CD4-positive, alpha-beta T cell treated with Interleukin-15 for 1 hour (primary cell): Measurements from ENCODE around the gene MGAT5B.
"Not testable (repeated sequence)": the region's sequence is repeated elsewhere in the genome, so short reads cannot be mapped to it uniquely, and the experiment has no call there.

Source experiments
- DNase-seq: peaks from one replicate; pipeline ENCODE4 v3.0.0-alpha.2; 2020

MGAT5B gene, protein sequence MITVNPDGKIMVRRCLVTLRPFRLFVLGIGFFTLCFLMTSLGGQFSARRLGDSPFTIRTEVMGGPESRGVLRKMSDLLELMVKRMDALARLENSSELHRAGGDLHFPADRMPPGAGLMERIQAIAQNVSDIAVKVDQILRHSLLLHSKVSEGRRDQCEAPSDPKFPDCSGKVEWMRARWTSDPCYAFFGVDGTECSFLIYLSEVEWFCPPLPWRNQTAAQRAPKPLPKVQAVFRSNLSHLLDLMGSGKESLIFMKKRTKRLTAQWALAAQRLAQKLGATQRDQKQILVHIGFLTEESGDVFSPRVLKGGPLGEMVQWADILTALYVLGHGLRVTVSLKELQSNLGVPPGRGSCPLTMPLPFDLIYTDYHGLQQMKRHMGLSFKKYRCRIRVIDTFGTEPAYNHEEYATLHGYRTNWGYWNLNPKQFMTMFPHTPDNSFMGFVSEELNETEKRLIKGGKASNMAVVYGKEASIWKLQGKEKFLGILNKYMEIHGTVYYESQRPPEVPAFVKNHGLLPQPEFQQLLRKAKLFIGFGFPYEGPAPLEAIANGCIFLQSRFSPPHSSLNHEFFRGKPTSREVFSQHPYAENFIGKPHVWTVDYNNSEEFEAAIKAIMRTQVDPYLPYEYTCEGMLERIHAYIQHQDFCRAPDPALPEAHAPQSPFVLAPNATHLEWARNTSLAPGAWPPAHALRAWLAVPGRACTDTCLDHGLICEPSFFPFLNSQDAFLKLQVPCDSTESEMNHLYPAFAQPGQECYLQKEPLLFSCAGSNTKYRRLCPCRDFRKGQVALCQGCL

DNA sequence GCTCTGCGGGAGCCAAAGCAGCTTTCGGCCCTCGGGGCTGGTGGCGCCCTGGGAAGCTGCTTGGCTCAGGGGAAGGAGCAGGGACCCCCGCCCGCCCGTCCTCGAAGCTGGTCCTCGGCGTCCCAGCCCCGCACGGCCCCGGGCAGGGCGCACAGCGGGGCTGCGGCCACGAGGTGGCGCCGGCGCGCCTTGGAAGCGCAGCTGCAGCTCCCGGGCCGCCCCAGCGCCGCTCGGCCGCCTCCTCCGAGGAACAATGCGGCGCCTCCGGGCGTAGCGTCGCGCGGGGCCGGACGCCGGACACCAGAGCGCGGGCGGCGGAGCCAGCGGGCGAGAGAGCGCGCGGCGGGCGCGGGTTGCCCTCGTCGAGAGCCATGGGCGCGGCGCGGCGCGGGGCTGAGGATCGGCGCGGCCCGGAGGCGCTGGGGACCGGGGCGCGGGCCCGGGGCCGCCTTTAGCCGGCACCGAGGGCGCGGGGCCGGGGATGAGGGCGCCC, at the start of gene MGAT5B:
MGAT5B (plus strand) TSS at position 229 of the 493 bp plus-strand sequence. CDS start 626 bp downstream, outside the sequence.
- DNase-seq, result peak; percentile 69

DNA sequence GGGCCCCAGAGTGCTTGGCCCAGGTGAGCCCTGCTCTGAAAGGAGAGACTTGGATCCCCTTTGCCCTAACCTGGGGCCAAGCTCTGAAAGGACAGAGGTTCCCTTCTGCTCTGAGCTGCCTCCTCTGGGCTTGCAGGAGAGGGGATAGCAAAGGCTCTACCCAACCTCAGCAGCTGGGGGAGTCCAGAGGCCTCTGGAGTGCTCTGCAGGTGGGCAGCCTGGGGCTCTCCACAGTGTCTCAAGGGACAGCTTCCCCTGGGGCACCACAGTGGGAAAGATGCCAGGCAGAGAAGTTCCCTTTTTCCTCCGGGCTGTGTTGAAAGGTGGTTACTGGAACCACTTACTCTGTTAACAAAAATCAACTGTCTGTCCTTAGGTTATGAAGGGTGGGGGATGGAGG, 48.2 kb upstream of the MGAT5B start:
- DNase-seq, result no peak

DNA sequence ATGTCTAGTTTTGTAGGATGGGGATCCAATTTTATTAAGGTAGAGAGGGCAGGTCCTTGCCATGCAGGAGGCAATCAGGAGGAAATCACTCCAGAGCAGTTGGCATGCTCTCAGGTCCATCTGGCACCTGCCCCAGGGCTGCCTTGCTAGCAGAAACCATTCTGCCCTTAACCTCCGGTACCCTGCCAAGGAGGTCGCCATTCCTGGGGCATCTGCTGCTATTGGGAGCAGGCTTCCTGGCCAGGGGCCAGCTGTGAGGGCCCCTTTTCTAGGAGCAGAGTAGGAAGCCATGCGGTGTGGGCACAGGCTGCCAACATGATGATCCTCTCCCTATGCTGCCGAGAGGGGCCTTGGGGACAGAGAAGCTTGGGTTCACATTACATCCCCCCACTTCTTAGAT, 47.6 kb upstream of the MGAT5B start:
- no peak for DNase-seq

DNA sequence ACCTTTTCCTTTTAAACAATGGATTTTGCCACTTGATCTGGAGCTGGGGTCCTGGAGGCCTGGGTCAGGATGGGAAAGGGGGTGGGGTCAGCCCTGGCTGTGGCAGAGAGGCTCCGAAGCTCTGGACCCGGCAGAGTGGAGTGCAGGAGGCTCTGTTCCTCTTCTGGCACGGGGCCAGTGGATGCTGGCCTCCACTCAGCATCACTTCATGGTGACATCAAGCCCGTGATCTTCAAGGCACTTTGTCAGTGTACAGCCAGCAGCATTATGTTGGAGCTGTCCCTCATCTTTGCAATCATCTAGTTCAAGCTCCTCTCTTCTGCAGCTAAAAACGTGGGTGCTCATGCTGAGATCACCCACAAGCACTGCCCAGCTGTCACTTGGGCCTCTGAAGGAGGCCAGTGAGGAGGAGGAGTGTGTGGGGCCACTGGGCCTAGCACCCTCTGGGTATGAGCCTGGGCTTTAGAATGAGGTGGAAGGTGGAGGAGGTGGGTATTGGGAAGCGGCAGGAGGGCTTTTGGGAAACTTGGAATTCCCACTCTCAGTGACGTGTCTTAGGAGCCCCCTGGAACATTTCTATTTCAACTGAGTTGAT, 45.9 kb upstream of the MGAT5B start:
- no peak for DNase-seq

DNA sequence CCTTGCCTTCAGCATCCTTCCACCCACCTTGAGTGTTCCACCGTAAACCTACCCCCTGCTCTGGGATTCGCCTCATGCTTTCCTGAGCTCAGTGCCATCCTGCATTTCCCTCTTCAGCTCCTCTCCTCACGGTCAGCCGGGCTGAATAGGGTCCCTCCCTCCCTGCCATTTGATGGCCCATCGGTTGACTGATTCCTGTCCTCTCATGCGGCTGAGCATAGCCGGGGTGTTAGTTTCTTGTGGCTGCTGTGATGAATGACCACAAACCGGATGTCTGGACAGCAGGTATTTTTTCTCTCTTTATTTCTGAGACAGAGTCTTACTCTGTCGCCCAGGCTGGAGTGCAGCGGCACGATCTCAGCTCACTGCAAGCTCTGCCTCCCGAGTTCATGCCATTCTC, 44.1 kb upstream of the MGAT5B start:
- no peak for DNase-seq

DNA sequence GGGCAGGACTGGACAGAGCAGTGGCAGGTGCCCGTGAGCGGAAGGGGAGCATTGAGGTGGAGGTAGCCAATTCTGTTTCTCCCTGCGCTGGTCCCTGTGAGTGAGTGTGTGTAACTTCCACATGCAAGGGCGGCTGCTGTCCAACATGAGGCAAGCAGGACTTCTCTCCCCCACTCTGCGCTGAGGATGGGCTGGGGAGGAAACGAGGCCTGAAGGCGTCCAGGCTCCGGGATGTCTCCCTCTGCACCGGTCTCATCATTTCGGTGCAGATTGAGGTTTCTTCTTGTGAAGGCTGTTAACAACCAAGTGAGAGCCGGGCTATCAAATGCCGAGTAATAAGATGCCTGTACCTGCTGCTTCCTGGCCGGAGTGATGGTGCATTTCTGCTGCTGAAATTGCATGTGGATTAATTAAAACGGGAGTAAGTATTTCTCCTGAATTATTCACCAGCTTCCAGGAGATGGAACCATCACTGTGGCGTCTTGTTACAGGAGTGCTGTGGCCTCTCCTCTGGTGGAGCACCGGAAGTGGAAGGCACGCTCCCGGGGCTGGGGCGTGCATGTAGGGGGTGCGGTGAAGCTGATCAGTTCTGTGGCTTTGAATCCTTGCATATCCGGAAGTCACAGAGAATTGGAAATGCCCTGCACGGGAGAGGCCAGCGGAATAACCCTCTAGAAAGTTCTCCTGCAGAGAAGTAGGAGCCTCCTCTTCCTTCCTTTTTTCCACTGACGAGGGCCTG, 41.7 kb upstream of the MGAT5B start:
- no peak for DNase-seq

DNA sequence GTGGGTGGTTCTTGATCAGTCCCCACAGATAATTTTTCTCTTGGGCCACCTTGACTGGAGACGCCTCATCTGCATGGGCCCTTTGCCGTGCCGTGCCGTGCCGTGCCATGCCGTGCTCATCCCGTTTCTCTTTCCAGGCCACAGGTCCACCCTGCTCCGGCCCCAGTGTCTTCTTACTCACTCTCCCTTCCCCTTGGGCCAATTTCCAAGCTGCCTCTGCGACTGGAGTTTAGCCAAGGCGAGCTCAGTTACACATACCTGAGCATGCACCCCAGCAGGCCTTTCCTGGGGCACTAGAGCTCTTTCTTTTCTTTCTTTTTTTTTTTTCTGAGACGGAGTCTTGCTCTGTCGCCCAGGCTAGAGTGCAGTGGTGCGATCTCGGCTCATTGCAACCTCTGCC, 40.5 kb upstream of the MGAT5B start:
- no peak for DNase-seq

DNA sequence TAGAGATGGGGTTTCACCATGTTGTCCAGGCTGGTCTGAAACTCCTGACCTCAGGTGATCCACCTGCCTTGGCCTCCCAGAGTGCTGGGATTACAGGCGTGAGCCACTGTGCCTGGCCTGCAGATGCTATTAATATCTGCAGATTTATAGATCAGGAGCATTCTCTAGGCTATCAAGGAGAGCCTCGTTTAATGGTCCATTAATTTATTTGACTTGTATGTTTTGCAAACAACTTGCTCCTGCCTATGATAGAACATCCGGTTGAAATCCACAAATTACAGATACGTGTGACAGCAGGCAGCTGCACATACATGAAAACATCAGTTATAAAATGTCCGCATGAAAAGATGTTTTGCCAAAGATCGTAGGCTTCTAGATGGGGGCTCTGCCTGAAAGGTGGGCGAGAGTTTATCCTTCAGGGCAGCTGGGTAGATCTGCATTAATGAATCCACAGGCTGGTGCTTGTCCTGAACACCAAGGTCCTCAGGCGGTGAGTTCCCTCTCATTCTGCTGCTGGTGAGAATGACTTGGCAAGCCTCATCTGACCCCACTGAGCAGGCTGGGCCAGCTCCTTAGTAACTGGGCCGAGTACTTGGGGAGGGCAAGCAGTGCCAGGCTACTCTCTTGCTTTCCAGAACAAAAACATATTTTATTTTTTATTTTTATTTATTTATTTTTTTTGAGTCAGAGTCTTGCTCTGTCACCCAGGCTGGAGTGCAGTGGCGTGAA, 37.1 kb upstream of the MGAT5B start:
- no peak for DNase-seq

DNA sequence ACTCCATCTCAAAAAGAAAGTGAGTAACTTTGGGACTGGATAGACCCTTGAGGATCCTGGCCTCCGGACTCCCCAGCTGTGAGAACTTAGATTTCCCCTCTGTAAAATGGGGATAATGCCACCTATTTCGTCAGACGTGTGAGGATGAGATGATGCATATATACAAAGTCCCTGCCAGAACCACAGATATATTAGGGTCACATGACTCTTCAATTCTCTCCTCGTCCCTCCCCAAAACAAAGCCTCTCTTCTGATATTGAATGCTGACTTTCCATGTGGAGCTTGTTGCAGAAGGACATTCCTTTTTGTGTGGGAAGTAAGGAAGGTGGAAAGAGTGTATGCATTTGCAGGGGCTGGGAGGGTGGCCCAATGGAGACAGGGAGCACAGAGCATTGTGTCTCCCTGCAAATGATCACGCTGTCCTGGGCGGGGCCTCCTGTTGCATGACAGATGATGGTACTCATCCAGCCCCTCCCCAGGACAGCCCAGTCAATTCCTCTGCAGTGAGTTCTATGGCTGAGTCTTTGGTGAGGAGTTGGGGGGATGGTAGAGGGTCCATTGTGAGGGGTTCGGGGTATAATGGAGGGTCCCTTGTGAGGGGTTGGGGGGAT, 35.1 kb upstream of the MGAT5B start:
- no peak for DNase-seq

DNA sequence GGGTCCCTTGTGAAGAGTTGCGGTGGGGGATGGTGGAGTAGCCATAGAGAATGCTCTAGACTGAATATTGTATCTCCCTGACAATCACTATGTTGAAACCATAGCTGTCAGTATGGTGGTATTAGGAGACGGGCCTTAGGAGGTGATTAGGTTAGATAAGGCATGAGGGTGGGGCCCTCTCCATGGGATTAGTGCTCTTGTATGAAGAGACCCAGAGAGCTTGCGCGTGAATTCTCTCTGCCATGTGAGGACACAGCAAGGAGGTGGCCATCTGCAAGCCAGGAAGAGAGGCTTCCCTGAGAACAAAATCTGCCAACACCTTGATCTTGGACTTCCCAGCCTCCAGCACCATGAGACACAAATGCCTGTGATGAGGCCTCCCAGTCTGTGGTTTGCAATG, 34.5 kb upstream of the MGAT5B start:
- DNase-seq, result no peak

DNA sequence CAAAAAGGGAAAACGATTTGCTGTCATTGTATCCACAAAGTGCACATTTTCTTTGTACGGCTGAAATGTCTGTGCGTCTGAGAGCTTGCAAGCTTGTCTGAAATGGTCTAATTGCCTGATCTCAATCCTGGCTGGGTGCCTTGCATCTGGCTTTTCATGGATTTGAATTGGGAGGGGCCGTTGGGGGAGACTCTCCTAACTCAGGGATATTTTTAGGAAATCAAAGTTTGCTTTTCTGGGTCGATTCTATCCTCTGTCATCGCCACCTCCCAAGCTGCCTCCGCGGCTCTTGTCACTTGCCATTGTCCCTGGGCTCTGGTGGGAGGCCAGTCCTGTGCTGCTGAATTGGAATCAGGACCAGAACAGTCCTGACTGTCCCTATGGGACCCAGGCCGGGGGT, 33.3 kb upstream of the MGAT5B start:
- no peak for DNase-seq

DNA sequence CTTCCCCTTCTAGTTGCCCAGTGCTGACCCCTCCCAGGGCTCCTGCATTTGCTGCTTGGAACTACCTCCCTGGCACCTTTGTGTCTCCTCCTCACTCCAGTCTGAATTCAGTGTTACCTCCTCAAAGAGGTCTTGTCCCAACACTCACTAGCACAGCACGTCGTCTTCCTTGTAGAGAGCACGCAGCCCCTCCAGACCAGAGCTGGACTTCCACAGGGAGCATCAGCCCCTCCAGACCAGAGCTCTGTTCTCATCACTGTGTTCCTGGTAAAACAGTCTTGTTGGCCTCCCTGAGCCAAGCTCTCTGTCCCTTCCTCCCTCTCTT, 27.8 kb upstream of the MGAT5B start:
- DNase-seq, result no peak

DNA sequence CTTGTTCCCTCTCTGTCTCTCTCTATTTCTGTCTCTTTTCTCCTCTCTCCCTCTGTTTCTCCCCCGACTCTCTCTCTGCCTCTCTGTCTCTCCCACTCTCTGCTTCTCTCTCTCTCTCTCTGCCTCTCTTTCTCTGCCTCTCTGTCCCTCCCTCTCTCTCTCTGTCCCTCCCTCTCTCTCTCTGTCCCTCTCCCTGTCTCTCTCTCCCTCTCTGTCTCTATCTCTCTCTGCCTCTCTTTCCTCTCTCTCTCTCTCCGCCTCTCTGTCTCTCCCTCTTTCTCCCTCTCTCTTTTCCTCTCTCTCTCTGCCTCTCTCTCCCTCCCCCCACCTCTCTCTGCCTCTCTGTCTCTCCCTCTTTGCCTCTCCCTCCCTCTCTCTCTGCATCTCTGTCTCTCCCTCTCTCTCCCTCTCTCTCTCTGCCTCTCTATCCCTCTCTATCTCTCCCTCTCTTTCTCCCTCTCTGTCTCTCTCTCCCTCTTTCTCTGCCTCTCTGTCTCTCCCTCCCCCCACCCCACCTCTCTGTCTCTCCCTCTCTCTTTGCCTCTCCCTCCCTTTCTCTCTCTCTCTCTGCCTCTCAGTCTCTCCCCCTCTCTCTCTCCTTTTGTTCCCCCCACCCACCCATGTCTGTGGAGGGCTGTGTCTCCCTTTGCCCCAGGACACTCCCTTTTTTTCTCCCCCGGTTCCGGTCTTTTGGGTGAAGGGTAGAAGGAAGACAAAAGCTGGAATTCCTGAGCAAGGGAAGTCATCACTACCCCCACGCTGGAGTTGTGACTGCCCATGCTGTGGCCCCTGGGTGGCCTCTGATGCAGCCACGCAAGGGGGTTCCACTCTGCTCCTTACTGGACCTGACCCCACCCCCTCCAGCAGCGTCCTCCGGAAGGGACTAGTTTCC, 27.1 kb upstream of the MGAT5B start:
- no peak for DNase-seq

DNA sequence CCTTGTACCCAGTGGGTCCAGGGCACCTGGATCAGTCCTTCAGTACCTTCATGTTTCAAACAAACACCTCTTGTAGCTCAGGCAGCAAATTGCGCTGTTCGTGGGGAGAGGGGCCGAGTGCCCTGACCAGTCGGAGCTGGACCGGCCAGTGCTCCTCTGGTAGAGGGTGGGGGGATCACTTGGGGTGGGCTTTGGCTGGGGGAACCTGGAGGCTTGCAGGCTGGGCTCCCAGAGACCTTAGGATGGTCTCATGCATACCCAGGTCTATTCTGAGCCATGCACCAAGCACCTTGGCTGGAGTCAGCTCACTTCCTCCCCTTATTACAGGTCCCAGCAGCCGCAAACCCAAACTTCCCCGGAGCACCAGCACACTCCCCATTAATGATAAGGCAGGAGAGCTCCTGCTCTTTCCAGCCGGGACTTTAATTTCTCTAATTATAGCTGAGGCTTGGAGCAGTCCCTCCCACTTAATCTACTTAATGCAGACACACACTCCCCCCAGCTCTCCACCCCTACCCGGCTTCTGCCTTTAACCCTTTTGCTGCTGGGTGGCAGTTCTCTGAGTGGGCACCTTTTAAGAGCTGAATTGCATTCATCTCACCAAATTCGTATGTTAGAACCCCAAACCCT, 26.3 kb upstream of the MGAT5B start:
- no peak for DNase-seq

DNA sequence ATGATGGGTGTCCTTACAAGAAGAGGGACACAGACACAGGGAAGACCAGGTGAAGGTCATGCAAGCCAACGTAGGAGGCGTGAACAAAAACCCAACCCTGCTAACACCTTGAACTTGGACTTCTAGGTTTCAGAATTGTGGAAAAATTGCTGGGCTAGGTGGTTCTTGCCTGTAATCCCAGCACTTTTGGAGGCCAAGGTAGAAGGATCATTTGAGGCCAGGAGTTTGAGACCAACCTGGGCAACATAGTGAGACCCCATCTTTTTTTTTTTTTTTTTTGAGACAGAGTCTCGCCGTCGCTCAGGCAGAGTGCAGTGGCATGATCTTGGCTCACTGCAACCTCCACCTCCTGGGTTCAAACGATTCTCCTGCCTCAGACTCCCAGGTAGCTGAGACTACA, 25.1 kb upstream of the MGAT5B start:
- not testable (repeated sequence) for DNase-seq

DNA sequence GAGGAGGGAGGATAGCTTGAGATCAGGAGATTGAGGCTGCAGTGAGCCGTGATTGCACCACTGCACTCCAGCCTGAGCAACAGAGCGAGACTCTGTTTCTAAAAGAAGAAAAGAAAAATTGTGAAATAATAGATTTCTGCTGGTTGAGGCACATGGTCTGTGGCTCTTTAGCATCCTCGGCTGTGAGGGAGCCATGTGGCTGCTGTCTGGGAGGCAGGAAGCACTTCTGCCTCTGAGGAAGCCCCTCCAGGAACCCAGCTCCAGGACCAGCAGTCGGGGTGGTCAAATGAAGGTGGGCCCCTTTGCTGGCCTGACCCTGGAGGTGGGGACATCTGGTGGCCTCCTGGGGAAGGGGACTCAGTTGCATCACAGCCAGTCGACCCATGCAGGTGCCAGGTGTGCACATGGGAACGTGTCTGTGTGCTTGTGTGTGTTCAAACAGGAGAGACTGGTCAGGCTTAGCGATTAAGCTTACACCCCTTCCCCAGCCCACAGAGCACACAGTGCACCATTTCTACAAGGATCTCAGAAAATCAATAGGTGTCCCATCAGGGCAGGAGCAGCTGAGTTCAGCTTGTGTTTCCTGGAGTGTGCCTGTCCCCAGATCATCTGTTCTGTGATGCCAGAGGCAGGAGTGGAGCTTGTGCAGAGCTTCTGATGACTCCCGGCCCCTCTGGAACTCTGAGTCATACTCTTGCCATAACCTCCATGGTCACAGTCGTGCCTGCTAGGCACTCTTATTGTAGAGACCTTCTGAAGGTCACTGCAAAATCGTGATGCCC, 24.3 kb upstream of the MGAT5B start:
- no peak for DNase-seq

DNA sequence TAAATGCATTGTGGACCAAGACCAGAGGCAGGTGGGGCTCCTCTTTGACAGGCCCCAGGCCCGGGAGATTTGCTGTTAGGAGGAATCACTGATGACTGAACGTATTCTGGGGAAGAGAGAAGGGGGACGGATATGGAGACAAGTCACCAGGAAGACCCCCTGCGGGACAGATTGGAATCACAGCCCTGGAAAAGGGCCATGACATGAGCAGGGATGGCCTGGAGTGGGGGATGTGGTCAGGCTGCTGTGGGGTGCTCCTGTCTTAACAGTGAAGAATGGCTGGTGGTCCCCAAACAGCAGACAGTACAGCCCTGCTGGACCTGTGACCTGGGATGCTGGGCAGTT, 23.7 kb upstream of the MGAT5B start:
- no peak for DNase-seq

DNA sequence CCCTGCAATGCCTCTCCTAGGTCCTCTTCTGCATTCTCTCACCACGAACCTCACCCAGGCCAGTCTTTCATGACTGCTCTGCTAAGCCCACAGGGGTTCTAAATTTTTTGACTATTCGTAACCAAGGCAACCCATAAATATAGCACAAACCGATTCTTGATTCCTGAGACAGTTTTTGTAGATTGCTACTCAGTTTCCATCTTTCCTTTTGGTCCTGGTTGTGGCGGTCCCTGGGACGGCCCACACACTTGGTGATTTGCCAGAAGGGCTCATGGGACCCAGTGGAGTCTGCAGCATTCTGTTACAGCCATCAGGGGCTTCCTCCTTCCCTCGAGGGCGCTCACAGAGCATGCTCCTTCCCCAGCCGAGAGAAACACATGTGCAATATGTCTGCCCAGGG, 23.4 kb upstream of the MGAT5B start:
- DNase-seq, result no peak

DNA sequence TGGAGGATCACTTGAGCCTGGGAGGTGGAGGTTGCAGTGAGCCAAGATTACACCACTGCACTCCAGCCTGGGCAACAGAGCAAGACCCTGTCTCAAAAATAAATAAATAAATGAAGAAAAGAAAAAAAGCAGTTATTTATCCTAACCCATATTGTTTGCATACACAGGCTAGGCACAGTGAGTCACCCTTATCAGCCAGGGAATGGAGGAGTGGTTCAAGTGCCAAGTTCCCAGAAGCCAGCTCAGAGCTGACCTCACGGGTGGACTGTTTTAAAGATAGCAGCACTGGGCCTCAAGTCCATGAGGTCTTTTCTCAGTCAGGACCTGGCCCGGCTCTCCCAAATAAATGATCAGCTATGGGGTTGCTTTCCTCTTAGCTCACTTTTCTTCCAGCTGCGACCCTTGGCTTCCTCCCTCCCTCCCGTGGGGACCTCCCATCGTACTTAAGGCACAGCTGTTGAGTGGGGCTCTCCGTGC, 22.6 kb upstream of the MGAT5B start:
- no peak for DNase-seq

DNA sequence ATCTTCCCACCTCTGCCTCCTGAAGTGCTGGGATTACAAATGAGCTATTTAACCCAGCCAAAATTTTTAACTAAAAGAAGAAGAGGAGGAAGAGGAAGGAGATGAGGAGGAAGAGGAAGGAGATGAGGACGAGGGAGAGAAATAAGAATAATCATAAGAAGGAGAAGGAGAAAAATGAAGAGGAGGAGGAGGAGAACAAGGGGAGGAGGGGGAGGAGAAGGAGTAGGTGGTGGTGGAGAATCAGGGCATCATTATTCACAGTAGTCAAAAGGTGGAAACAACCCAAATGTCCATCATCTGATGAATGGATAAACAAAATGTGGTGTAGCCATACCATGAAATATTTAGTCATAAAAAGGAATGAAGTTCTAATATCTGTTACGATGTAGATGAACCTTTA, 21.2 kb upstream of the MGAT5B start:
- no peak for DNase-seq
